SH-SY5Y (cell line): ENCODE data around the gene MRPL43.

Source experiments
- GATA2 ChIP-seq: IDR thresholded peaks from 2 replicates; pipeline ENCODE4 v1.6.1; 2011; ENCODE audit warnings: mild to moderate bottlenecking, low read depth, low read length
- GATA3 ChIP-seq: IDR thresholded peaks from 2 replicates; pipeline ENCODE4 v1.6.1; 2011; ENCODE audit warnings: low read depth, mild to moderate bottlenecking, low read length, moderate library complexity

GRCh38 chr10:100970076-100970913, 17.0 kb downstream of the MRPL43 start:
- TF ChIP-seq GATA2 (no peak), GATA3 (no peak)
